NCI-H524 treated with DMSO at 0.1 percent for 48 hours (cell line): Measurements from ENCODE around the gene SERPINE1.
"Not testable (repeated sequence)": the region's sequence is repeated elsewhere in the genome, so short reads cannot be mapped to it uniquely, and the experiment has no call there.

ENCODE experiments used
- DNase-seq: peaks from one replicate; lab custom pipeline; 2025; lab: John Stamatoyannopoulos, UW

Gene SERPINE1

DNA sequence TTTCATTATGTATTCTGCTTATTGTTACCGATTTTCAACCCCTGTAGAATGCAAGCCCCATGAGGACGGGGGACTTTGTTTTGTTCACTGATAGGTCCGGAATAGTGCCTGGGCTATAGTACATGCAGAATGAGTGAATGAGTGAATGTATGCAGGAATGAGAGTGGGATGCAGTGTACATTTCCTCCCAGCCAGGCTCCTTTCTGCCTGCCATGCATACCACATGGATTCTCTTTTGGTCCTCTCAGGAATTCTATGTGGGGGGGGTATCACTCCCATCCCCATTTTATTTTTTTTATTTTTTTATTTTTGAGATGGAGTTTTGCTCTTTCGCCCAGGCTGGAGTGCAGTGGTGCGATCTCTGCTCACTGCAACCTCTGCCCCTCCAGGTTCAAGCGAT is 24.9 kb upstream of the SERPINE1 start:
- no peak for DNase-seq

DNA sequence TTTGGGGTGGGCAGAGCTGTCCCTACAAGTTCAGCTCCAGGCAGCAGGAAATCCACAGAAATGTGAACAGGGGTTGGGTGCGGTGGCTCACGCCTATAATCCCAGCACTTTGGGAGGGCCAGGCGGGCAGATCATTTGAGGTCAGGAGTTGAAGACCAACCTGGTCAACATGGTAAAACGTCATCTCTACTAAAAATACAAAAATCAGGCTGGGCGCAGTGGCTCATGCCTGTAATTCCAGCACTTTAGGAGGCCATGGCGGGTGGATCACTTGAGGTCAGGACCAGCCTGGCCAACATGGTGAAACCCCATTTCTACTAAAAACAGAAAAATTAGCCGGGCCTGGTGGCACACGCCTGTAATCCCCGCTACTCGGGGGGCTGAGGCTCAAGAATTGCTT is 23.2 kb upstream of the SERPINE1 start:
- not testable (repeated sequence) for DNase-seq

DNA sequence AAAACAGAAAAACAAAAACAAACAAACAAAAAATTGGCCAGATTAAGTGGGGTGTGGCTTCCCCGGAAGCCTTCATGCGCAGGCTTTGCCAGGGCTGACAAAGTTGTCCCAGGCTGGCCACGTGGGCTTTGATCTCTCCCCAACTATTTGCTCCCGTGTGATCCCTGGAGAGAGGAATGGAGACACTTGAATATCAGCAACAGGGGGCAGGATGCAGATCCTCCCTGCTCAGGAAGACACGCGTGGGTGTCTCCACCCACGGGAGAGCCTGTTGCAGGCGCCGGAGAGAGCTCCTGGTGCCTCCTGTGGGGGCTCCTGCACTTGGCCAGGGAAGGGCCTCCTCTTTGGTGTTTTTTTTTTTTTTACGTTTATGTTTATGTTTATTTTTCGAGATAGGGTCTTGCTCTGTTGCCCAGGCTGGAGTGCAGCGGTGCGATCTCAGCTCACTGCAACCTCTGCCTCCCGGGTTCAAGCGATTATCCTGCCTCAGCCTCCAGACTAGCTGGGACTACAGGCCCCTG is 22.7 kb upstream of the SERPINE1 start:
- no peak for DNase-seq

DNA sequence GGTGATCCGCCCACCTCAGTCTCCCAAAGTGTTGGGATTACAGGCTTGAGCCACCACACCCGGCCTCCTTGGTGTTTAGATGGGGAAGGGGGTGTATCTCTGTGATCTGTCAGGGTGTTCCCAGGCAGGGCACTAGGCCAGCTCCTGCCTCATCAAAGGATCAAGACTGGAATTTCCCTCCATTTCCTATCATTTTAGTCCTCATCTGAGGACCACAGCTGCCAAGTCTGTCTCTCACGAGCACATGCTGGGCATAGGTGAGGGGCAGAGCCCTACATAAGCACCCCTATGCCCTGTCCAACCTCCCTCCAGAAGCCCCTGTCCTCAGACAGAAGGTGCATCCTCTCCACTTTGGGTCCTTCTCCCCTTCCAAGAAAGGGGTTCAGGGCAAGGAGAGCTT is 22.1 kb upstream of the SERPINE1 start:
- DNase-seq, result no peak

DNA sequence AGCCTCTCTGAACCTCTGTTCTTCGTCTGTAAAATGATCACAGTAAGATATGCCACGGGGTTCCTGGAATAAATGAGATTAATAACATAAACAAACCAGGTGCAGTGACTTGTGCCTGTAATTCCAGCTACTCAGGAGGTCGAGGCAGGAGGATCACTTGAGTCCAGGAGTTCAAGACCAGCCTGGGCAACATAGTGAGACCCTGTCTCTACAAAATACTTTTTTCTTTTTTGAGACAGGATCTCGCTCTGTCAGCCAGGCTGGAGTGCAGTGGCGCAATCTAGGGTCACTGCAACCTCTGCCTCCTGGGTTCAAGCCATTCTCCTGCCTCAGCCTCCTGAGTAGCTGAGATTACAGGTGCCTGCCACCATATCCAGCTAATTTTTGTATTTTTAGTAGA is 21.7 kb upstream of the SERPINE1 start:
- DNase-seq, result not testable (repeated sequence)

DNA sequence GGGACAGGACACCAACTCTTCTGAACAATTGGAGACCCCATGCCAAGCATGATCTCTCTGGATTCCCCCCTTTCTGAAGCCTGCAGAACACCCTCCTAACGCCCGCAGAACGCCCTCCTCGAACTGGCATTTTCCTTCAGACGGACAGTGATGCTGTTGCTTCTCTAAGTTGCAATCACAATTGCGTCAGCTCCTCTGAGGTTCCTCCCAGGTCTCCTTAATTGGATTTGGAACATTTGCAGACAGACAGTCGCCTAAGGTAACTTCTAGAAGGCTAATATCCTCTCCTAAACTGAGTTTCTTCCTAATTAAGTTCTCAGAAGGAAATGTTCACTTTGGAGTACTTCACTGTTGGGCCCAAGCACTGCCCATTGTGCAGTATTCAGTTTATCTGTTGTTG is 20.5 kb upstream of the SERPINE1 start:
- no peak for DNase-seq

DNA sequence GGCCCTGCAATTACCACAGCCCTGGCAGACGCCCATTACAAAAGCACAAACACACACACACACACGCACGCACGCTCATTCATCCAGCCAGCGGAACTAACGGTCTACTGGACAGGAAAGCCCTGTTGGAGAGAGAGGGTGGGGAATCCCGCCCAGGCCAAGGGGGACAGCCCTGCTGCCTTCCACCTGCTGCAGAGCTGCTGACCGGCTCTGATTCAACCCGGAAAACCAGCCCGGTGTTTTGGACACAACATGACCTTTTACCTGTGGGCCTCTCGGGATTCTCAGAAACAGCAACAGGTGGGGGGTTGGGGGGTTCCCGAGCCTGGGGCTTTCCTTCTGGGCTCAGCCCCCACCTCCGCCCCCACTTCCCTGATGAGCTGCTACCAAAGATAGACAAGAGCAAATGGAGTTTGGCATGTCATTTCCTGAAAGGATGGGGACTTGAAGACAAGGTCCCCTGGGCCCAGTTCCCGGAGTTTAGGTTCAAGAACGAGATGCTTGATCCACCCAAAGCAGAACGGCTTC is 18.5 kb upstream of the SERPINE1 start:
- DNase-seq, result no peak

DNA sequence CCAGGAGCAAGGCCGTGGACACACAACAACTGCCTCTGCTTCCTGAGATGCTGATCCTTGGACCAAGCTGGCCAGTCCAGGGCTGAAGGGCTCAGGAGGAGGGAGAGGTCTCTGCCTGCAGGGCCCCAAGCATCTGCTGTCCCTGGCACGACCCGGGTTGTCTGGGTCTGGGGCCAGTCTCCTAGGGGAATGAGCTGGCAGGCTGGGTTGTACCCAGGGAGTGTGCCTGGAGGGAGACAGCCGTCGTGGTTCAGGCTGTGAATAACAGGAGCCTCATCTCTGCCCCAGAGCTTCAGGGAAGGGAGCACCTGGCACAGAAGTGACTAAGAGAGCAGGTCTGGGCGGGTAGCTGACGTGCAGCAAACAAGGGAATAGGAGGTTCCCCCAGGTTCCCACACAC is 17.9 kb upstream of the SERPINE1 start:
- no peak for DNase-seq

DNA sequence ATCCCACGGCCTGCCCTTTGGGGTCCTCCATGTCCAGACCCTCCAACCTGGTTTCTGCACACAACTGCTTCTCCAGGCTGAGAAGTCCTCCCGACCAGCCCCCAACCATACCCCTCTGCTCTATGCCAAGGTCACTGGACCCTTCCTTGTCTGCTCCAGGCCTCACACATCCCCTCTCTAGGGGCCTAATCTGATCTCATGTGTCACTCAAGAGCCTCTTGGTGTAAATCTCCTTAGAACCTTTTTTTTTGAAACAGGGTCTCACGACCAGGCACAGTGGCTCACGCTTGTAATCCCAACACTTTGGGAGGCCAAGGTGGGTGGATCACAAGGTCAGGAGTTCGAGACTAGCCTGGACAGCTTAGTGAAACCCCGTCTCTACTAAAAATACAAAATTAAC is 17.5 kb upstream of the SERPINE1 start:
- DNase-seq, result no peak

DNA sequence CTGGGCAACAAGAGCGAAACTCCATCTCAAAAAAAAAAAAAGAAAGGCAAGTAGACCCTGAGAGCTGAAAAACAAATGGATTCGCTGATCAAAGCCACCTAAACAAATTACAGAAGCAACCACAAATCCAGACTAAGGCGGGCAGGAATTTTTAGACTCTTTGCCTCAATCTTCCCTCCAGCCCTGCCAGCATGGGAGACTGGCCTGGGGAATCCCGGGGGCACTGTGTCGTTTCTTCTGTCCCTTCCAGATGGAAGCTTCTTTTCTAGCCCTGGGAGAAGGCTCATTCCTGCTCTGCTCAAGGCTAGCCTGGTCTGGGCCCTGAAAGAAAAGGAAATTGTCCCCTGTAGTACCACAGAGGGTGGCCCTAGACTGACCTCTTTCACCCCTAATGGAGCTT is 15.6 kb upstream of the SERPINE1 start:
- no peak for DNase-seq

DNA sequence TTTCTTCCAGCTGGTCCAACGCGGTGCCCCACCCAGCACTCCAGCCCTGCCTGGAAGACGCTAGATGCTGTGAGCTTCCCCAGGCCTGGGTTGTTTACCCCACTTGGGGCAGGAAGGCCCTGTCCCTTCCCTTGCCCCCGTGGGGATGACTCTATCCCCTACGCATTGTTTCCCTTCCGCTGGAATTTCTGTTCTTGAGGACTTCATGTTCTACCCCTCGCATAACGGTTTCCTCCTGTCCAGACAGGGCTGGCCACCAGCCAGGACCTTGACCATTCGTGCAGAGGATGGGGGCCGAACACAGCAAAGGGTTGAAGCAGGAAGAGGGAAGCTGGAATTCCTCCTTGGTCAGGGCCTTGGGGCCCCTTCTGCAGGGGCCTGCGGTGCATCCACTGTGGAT is 14.7 kb upstream of the SERPINE1 start:
- DNase-seq, result no peak

DNA sequence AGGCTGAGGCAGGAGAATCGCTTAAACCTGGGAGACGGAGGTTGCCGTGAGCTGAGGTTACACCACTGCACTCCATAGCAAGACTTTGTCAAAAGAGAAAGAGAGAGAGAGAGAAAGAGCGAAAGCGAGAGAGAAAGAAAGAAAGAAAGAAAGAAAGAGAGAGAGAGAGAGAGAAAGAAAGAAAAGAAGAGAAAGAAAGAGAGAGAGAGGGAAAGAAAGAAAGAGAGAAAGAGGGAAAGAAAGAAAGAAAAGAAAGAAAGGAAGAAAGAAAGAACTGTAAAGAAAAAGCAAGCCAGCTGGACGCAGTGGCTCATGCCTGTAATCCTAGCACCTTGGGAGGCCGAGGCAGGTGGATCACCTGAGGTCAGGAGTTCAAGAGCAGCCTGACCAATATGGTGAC is 13.8 kb upstream of the SERPINE1 start:
- DNase-seq, result not testable (repeated sequence)

DNA sequence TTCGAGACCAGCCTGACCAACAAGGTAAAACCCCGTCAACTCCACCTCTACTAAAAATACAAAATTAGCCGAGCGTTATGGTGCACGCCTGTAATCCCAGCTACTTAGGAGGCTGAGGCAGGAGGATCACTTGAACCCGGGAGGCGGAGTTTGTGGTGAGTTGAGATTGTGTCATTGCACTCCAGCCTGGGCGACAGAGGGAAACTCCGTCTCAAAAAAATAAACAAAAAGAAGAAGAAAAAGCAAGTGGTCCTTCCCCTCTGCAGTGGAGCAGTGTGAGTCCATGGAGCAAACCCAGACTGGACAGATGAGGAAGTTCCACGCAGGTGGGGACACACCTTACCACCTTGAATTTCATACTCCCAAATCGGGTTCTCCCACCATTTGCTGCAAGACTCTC is 13.1 kb upstream of the SERPINE1 start:
- DNase-seq, result no peak

DNA sequence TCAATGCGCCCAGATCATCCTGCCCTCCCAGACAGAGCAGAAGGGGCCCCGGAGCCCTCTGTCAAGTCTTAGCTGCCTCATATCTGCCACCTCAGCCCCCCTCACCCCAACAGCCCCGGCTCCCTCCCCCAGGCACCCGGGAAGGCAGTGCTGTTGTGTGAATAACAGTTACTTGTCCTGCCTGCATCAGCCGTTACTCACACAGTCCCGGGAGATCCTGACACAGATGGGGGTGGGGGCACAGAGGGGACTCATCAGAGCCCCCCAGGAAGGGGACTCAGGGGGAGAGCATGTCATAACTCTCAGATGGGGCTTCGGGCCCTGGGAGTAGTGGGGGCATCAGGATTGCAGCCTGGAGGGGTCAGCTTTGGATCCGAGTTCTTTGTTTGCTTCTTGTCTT is 12.4 kb upstream of the SERPINE1 start:
- DNase-seq, result no peak

DNA sequence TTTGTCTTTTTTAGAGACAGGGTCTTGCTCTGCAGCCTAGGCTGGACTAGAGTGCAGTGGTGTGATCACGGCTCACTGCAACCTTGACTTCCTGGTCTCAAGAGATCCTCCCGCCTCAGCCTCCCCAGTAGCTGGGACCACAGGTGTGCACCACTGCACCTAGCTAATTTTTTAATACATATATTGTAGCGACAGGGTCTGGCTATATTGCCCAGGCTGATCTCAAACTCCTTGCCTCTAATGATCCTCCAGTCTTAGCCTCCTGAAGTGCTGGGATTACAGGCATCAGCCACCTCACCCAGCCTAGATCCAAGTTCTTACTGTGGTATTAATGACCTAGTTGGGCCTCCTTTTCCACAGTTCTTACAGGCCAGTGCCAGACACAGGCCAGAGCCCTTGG is 11.7 kb upstream of the SERPINE1 start:
- DNase-seq, result no peak

DNA sequence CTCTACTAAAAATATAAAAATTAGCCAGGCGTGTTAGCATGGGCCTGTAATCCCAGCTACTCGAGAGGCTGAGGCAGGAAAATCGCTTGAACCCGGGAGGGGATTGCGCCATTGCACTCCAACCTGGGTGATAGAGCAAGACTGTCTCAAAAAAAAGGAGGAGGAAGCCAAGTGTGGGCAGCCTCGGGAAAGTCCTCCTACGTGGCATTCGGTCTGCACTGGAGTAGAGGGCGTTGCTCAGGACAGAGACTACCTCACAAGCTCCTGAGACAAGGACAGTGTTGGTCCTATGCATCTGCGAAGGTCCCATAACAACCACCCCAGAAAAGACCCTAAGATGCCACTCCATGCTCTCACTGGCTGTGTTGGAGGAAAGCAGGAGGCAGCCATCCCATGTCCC is 10.0 kb upstream of the SERPINE1 start:
- DNase-seq, result no peak

DNA sequence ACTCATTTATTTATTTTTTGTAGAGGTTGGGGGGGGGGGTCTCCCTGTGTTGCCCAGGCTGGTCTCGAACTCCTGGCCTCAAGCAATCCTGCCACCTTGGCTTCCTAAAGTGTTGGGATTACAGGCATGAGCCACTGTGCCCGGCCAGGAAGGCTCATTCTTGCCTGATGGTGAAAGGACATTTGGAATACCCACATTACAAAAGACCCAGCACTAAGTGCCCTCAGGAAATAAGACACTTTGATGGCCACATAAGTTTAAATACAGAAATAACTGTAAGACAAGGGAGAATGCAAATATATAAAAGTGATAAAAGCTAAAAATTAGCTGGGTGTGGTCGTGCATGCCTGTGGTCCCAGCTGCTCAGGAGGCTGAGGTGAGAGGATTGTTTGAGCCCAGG is 8.0 kb upstream of the SERPINE1 start:
- no peak for DNase-seq

DNA sequence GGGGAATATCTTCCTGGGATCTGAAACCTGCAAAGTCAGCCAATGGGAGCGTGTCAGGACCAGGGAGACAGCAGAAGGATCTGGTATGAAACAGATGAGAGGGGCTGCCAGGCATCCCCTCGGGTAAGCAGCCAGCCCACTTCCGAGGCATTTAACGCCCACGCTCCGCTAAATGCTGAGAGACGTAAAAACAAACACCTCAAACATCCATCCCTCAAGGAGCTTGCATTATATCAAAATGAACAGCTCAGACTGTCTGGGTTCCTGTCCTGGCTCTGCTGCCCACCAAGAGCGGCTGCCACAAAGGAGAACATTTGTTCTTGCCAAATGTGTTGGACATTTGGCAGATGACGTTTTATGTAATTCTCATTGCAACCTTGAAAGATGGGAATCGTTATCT is 7.0 kb upstream of the SERPINE1 start:
- DNase-seq, result no peak

DNA sequence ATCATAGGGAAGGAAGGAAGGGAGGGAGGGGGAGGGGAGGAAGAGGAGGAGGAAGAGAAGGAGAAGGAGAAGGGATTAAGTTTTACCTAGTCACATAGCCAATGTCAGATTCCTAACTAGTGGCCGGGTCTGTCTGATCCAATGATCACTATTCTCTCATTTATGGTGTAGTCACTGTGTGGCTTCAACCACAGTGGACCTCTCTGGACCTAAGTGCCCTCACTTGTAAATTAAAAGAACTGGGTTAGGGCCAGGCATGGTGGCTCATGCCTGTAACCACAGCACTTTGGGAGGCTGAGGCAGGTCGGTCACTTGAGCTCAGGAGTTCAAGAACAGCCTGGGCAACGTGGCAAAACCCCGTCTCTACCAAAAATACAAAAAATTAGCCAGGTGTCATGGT is 6.6 kb upstream of the SERPINE1 start:
- no peak for DNase-seq

DNA sequence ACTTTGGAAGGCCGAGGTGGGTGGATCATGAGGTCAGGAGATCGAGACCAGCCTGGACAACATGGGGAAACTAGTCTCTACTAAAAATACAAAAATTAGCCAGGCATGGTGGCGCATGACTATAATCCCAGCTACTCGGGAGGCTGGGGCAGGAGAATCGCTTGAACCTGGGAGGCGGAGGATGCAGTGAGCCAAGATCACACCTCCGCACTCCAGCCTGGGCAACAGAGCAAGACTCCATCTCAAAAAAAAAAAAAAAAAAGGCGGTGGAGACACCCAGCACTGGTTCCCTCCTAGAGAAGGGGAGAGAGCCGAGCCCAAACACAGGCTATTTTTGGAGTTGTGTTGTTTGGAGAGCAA is 5.3 kb upstream of the SERPINE1 start:
- not testable (repeated sequence) for DNase-seq

DNA sequence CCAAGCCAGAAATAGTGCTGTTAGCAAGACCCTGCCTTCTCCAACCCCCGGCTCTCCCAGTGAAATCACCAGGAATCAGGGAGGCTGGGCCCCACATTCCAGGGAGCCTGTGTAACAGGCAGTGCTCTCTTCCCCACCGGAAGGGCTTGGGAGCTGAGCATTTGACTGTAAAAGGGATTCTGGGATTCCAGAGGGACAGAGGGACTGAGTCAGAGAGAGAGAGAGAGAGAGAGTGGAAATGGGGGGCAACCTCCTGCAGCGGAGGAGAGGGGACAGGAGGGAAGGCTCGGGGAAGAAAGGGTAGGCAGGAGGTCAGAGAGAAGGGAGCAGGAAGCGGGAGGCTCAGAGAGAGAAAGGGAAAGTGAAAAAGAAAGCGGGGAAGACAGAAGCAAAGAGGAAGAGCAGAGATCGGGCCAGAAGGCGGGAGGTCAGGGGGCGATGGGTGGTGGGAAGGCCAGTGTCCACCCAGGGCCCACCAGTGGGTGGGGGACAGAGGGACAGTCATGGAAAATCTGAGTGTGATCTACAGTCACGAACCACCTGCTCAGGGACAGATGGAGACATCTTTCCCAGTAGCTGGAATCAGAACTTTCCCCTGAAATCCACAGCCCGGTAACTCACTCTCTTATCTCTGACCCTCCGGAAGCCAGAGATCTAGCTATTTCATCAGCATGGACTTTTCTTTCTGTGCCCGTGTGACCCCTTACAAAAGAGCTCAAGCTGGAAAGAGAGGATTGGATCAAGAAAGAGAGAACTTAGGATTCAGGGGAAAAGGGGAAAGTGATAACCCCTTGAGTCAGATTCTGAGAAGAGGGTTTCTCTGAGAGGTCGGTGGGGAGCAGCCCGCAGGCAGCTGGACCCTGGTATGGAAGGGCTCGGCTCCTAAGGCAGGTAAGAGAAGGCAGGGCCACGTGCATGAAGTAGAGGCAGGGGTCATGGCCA is 4.6 kb upstream of the SERPINE1 start:
- DNase-seq, result no peak

DNA sequence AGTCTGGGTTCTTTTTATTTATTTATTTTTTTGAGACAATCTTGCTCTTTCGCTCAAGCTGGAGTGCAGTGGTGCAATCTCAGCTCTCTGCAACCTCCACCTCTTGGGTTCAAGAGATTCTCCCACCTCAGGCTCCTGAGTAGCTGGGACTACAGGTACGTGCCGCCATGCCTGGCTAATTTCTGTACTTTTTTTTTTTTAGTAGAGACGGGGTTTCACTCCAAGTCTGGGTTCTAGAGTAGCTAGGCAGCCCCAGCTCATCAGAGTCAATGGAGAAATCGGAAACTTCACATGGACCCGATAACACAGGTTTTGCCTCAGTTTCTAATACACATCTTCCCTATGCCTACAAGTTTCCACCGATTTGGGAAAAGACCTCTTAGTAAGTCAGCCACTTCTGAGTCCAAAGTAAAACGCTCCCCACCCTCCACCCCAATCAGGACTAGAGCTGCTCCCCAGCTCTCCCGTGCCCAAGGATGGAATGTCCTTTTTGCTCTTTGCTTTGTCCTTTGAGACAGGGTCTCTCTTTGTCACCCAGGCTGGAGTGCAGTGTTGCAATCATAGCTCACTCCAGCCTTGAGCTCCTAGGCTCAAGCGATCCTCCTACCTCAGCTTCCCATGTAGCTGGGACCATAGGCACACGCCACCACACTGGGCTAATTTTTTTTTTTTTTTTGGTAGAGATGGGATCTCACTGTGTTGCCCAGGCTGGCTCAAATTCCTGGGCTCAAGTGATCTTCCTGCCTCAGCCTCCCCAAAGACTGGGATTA is 3.8 kb upstream of the SERPINE1 start:
- no peak for DNase-seq

DNA sequence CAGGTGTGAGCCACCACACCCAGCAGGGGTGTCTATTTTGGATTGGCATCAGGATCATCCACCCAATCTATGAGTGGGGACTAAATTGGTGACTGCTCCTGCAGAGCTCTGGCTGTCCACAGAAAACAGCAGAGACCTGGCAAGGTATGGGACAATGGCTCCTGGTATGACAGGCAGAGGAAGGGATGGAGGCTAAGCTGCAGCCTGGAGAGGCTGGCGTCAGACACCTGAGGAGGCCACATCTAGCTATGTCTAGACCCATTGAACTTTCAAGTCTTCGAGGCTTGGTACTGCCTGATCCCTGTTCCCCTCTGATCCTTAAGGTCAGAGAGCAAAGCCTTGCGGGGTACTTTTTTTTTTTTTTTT is 3.2 kb upstream of the SERPINE1 start:
- DNase-seq, result no peak
